ENCODE measurements around the gene IQCF5. TPM values are rescaled to one million over a fixed set of nuclear protein-coding genes. Genes with fewer than 3 reads are reported as not detected.

The IQCF5 gene
- total and polyA plus RNA-seq, 2 experiments from 2014 or later, result not detected

DNA sequence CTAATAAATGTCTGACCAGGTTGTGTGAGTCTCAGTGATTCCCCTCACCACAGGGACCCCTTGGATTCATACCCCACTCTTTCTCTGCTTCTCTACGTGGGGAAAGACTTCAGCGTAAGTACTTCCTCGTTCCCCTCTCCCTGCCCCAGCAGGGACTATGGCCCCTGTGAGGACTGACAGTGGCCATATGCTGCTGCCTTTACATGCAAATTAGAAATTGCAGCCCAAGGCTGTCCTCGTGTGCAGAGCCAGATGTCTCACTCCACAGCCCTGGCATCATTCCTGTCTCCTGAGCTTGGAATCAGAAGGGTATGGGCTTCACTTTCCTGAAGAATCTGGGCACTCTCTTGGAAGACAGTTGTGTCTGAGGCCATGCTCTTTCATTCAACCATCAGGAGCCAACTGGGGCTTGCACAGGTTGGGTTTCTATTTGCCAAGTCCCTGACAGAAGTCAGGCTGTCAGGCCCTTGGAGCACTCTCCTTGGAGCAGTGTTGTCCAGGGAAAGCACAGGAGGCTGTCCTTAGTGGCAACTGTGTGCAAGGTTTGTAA, 44.5 kb downstream of the IQCF5 start:
- no peaks in the 10 kb centered on the region for H4K20me1 ChIP-seq (replicated peaks; ENCODE audit: insufficient read depth)
- H3F3A ChIP-seq (replicated peaks; ENCODE audit: low read depth), result no peaks in the 10 kb centered on the region
- H3K9me2 ChIP-seq (ENCODE audit: insufficient read depth), result no peaks in the 10 kb centered on the region
- no peaks in the 10 kb centered on the region for H3K27me3 Mint-ChIP-seq (ENCODE audit: insufficient read depth, low read depth, poor library complexity)
- H3K36me3 Mint-ChIP-seq (ENCODE audit: low read depth), result peaks cover 4% of the 10 kb centered on the region; the same call in 1 of the 3 replicates
- H3K36me3 ChIP-seq (ENCODE audit: insufficient read depth), result no peaks in the 10 kb centered on the region
- no peak for TF ChIP-seq JUNB (IDR thresholded peaks at IDR 0.05; ENCODE audit: unreplicated experiment)
- no peak for TF ChIP-seq CREB1 (CRISPR knock-in tag; IDR thresholded peaks at IDR 0.05; ENCODE audit: low read depth)
- no peak for TF ChIP-seq ZNF331 (CRISPR knock-in tag; IDR thresholded peaks at IDR 0.05; ENCODE audit: low read depth)
- TF ChIP-seq, protein P1, sequence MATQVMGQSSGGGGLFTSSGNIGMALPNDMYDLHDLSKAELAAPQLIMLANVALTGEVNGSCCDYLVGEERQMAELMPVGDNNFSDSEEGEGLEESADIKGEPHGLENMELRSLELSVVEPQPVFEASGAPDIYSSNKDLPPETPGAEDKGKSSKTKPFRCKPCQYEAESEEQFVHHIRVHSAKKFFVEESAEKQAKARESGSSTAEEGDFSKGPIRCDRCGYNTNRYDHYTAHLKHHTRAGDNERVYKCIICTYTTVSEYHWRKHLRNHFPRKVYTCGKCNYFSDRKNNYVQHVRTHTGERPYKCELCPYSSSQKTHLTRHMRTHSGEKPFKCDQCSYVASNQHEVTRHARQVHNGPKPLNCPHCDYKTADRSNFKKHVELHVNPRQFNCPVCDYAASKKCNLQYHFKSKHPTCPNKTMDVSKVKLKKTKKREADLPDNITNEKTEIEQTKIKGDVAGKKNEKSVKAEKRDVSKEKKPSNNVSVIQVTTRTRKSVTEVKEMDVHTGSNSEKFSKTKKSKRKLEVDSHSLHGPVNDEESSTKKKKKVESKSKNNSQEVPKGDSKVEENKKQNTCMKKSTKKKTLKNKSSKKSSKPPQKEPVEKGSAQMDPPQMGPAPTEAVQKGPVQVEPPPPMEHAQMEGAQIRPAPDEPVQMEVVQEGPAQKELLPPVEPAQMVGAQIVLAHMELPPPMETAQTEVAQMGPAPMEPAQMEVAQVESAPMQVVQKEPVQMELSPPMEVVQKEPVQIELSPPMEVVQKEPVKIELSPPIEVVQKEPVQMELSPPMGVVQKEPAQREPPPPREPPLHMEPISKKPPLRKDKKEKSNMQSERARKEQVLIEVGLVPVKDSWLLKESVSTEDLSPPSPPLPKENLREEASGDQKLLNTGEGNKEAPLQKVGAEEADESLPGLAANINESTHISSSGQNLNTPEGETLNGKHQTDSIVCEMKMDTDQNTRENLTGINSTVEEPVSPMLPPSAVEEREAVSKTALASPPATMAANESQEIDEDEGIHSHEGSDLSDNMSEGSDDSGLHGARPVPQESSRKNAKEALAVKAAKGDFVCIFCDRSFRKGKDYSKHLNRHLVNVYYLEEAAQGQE (IDR thresholded peaks at IDR 0.05; ENCODE audit: unreplicated experiment), result no peak
- no peak for TF ChIP-seq STAT1 (IDR thresholded peaks at IDR 0.05; ENCODE audit: unreplicated experiment)
- TF ChIP-seq NANOG (IDR thresholded peaks at IDR 0.05; ENCODE audit: borderline replicate concordance), result no peak
- TF ChIP-seq, protein P2, sequence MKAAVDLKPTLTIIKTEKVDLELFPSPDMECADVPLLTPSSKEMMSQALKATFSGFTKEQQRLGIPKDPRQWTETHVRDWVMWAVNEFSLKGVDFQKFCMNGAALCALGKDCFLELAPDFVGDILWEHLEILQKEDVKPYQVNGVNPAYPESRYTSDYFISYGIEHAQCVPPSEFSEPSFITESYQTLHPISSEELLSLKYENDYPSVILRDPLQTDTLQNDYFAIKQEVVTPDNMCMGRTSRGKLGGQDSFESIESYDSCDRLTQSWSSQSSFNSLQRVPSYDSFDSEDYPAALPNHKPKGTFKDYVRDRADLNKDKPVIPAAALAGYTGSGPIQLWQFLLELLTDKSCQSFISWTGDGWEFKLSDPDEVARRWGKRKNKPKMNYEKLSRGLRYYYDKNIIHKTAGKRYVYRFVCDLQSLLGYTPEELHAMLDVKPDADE (IDR thresholded peaks at IDR 0.05), result no peak
- no peak for TF ChIP-seq EZH2 (IDR thresholded peaks at IDR 0.05; ENCODE audit: low read depth, unreplicated experiment)
- TF ChIP-seq ZNF114 (CRISPR knock-in tag; IDR thresholded peaks at IDR 0.05), result no peak
- no peak for TF ChIP-seq EZH2phosphoT487 (IDR thresholded peaks at IDR 0.05; ENCODE audit: unreplicated experiment)
- no peaks in the 10 kb centered on the region for H3K27me3 ChIP-seq (ENCODE audit: insufficient read depth)
- H3K4me3 ChIP-seq, result no peak overlapping the region
- H3K79me2 ChIP-seq (replicated peaks; ENCODE audit: insufficient read depth), result no peaks in the 10 kb centered on the region
- H2AFZ ChIP-seq, result no peak overlapping the region
- H3K9me3 Mint-ChIP-seq, result peaks cover 26% of the 10 kb centered on the region
- no peaks in the 10 kb centered on the region for H3K4me1 ChIP-seq (ENCODE audit: insufficient read depth)
- no peak for ATAC-seq
- no peak overlapping the region for H3K4me3 Mint-ChIP-seq
- no peak overlapping the region for H3K27ac Mint-ChIP-seq
- no peak for DNase-seq (ENCODE audit: low spot score)
- H3K27ac ChIP-seq (ENCODE audit: low read depth), result no peak overlapping the region
- no peaks in the 10 kb centered on the region; the same call in 2 of the 3 replicates for H3K4me1 Mint-ChIP-seq
- no peak overlapping the region for H3K4me2 ChIP-seq

DNA sequence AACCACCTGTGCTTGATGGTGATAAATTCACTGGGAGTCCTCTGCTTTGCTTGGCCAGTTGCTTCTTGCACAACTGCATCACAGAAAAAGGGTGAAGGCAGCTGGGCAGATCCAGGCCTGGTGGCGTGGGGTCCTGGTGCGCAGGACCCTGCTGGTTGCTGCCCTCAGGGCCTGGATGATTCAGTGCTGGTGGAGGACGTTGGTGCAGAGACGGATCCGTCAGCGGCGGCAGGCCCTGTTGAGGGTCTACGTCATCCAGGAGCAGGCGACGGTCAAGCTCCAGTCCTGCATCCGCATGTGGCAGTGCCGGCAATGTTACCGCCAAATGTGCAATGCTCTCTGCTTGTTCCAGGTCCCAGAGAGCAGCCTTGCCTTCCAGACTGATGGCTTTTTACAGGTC, 45.1 kb downstream of the IQCF5 start:
- Mint-ChIP-seq H3K27ac (no peak overlapping the region), H3K9me3 (peaks cover 26% of the 10 kb centered on the region), H3K4me1 (no peaks in the 10 kb centered on the region; the same call in 2 of the 3 replicates), H3K27me3 (ENCODE audit: insufficient read depth, low read depth, poor library complexity) (peaks cover under 1% of the 10 kb centered on the region), H3K36me3 (ENCODE audit: low read depth) (peaks cover 4% of the 10 kb centered on the region; the same call in 1 of the 3 replicates), H3K4me3 (no peak overlapping the region)
- Histone ChIP-seq H3K36me3 (ENCODE audit: insufficient read depth) (no peaks in the 10 kb centered on the region), H4K20me1 (replicated peaks; ENCODE audit: insufficient read depth) (no peaks in the 10 kb centered on the region), H3K27me3 (ENCODE audit: insufficient read depth) (no peaks in the 10 kb centered on the region), H3K4me2 (no peak overlapping the region), H3F3A (replicated peaks; ENCODE audit: low read depth) (no peaks in the 10 kb centered on the region), H3K27ac (ENCODE audit: low read depth) (no peak overlapping the region), H3K79me2 (replicated peaks; ENCODE audit: insufficient read depth) (no peaks in the 10 kb centered on the region), H3K4me1 (ENCODE audit: insufficient read depth) (no peaks in the 10 kb centered on the region), H3K4me3 (no peak overlapping the region), H2AFZ (no peak overlapping the region), H3K9me2 (ENCODE audit: insufficient read depth) (no peaks in the 10 kb centered on the region)
- DNase-seq (ENCODE audit: low spot score) (no peak), ATAC-seq (no peak)
- no peak for TF ChIP-seq NANOG (IDR thresholded peaks at IDR 0.05; ENCODE audit: borderline replicate concordance)
- TF ChIP-seq STAT1 (IDR thresholded peaks at IDR 0.05; ENCODE audit: unreplicated experiment), result no peak
- no peak for TF ChIP-seq ZNF114 (CRISPR knock-in tag; IDR thresholded peaks at IDR 0.05)
- no peak for TF ChIP-seq ZNF331 (CRISPR knock-in tag; IDR thresholded peaks at IDR 0.05; ENCODE audit: low read depth)
- TF ChIP-seq, protein P3, sequence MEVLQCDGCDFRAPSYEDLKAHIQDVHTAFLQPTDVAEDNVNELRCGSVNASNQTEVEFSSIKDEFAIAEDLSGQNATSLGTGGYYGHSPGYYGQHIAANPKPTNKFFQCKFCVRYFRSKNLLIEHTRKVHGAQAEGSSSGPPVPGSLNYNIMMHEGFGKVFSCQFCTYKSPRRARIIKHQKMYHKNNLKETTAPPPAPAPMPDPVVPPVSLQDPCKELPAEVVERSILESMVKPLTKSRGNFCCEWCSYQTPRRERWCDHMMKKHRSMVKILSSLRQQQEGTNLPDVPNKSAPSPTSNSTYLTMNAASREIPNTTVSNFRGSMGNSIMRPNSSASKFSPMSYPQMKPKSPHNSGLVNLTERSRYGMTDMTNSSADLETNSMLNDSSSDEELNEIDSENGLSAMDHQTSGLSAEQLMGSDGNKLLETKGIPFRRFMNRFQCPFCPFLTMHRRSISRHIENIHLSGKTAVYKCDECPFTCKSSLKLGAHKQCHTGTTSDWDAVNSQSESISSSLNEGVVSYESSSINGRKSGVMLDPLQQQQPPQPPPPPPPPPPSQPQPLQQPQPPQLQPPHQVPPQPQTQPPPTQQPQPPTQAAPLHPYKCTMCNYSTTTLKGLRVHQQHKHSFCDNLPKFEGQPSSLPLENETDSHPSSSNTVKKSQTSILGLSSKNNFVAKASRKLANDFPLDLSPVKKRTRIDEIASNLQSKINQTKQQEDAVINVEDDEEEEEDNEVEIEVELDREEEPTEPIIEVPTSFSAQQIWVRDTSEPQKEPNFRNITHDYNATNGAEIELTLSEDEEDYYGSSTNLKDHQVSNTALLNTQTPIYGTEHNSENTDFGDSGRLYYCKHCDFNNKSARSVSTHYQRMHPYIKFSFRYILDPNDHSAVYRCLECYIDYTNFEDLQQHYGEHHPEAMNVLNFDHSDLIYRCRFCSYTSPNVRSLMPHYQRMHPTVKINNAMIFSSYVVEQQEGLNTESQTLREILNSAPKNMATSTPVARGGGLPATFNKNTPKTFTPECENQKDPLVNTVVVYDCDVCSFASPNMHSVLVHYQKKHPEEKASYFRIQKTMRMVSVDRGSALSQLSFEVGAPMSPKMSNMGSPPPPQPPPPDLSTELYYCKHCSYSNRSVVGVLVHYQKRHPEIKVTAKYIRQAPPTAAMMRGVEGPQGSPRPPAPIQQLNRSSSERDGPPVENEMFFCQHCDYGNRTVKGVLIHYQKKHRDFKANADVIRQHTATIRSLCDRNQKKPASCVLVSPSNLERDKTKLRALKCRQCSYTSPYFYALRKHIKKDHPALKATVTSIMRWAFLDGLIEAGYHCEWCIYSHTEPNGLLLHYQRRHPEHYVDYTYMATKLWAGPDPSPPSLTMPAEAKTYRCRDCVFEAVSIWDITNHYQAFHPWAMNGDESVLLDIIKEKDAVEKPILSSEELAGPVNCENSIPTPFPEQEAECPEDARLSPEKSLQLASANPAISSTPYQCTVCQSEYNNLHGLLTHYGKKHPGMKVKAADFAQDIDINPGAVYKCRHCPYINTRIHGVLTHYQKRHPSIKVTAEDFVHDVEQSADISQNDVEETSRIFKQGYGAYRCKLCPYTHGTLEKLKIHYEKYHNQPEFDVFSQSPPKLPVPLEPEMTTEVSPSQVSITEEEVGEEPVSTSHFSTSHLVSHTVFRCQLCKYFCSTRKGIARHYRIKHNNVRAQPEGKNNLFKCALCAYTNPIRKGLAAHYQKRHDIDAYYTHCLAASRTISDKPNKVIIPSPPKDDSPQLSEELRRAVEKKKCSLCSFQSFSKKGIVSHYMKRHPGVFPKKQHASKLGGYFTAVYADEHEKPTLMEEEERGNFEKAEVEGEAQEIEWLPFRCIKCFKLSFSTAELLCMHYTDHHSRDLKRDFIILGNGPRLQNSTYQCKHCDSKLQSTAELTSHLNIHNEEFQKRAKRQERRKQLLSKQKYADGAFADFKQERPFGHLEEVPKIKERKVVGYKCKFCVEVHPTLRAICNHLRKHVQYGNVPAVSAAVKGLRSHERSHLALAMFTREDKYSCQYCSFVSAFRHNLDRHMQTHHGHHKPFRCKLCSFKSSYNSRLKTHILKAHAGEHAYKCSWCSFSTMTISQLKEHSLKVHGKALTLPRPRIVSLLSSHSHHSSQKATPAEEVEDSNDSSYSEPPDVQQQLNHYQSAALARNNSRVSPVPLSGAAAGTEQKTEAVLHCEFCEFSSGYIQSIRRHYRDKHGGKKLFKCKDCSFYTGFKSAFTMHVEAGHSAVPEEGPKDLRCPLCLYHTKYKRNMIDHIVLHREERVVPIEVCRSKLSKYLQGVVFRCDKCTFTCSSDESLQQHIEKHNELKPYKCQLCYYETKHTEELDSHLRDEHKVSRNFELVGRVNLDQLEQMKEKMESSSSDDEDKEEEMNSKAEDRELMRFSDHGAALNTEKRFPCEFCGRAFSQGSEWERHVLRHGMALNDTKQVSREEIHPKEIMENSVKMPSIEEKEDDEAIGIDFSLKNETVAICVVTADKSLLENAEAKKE (CRISPR knock-in tag; IDR thresholded peaks at IDR 0.05), result no peak
- no peak for TF ChIP-seq EZH2 (IDR thresholded peaks at IDR 0.05; ENCODE audit: low read depth, unreplicated experiment)

Measured in GM23338 (cell line).